IPS-18a (cell line): ENCODE results near the gene ZNF513.

ENCODE experiments used
- H3K27ac ChIP-seq: one replicate; pipeline ENCODE4 v1.5.1; 2013; ENCODE audit warnings: low read length
- H3K27me3 ChIP-seq: one replicate; pipeline ENCODE4 v1.6.1; 2013; ENCODE audit warnings: mild to moderate bottlenecking, low read length; ENCODE audit not compliant: control insufficient read depth, insufficient read depth
- H3K36me3 ChIP-seq: one replicate; pipeline ENCODE4 v1.6.1; 2013; ENCODE audit warnings: low read depth, low read length; ENCODE audit not compliant: control insufficient read depth
- H3K4me1 ChIP-seq: one replicate; pipeline ENCODE4 v1.6.1; 2013; ENCODE audit warnings: low read depth, low read length; ENCODE audit not compliant: control insufficient read depth
- H3K4me3 ChIP-seq: one replicate; pipeline ENCODE4 v1.5.1; 2013; ENCODE audit warnings: low read length
- H3K9ac ChIP-seq: one replicate; pipeline ENCODE4 v1.6.1; 2013; ENCODE audit warnings: mild to moderate bottlenecking, low read length, moderate library complexity
- H3K9me3 ChIP-seq: one replicate; pipeline ENCODE4 v1.6.1; 2013; ENCODE audit warnings: low read depth, low read length; ENCODE audit not compliant: control insufficient read depth

The ZNF513 gene

DNA sequence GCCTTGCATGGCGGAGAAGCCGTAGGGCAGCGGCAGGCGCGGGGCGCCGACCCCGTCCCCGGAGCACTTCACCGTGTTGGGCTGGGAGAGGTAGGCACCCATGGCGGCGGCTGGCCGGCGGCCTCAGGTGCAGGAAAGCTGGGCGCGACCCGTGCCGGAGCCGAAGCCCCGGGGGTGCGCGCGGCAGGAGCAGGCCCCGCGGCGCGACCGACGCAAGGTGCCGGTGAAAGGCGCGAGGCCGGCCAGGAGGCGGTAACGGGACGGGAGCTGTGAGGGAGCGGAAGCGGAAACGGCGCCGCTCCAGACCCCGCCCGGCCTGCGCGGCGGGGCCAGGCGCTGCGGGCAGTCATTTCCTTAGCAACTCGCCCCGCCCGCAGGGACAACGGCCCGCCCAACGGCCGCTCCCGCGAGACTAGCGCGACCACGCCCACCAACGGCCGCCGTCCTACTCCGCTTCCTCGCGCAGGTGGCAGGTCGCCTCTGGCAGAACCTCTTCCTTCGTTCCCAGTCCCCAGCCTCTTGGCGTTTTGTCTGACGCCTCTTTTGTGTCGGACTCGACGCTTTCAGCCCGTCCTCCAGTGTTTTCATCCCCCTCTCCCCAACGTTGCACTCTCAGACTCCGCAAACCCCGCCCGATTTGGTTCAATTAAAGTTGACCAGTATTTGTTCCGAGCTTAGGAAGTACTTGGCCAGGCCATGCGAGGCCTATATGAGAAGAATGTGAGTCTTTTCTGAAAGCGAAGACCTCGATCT, 29.0 kb upstream of the ZNF513 start, which contains the start of gene PPM1G:
Gene PPM1G (minus strand): TSS at position 271 of the 753 bp plus-strand sequence. CDS start 169 bp downstream, at position 102.
- Histone ChIP-seq H3K27ac (peak within 1 kb of the TSS; percentile 74), H3K36me3 (no peaks in the 10 kb centered on the region), H3K9me3 (no peaks in the 10 kb centered on the region), H3K4me1 (peaks cover 5% of the 10 kb centered on the region), H3K4me3 (peak within 1 kb of the TSS; percentile 79), H3K27me3 (no peaks in the 10 kb centered on the region), H3K9ac (peak within 1 kb of the TSS; percentile 91)

DNA sequence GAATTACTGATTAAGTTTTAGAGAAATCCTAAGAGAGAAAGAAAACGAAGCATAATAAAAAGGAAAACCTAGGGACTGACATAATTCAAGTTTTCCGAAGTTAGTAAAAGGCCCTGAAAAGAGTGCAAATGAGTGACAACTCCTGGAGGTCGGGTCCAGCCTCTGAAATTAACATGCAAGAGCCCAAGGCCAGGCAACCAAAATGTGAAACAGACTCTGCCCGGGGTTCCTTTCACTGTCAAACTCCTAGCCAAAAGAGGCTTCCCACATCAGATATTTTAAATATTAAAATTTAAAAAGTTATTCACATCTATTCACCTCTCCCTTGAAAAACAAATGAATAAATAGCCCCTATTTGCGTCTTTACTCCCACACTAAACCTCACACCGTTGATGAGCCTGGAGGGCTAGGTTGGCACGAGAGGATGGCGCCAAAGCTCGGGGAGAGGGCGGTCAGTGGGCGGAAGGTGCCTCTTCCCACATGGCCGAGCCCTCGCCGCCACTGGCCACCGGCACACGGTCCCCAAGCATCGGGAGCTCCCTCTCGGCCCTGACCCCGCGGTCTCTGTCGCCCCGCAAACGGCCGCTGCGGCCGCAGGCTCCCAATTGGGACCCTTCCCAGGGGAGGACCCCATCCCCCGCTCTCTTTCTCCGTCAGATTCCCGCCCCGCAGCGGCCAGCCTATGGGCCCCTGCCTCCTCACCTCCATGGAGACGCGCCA, 28.2 kb upstream of the ZNF513 start:
- H3K4me3 ChIP-seq = peak overlapping the region; percentile 79
- H3K36me3 ChIP-seq = no peaks in the 10 kb centered on the region
- peak overlapping the region; percentile 91 for H3K9ac ChIP-seq
- H3K9me3 ChIP-seq = no peaks in the 10 kb centered on the region
- H3K27ac ChIP-seq = peak overlapping the region; percentile 55
- H3K4me1 ChIP-seq = peaks cover 5% of the 10 kb centered on the region
- H3K27me3 ChIP-seq = no peaks in the 10 kb centered on the region

DNA sequence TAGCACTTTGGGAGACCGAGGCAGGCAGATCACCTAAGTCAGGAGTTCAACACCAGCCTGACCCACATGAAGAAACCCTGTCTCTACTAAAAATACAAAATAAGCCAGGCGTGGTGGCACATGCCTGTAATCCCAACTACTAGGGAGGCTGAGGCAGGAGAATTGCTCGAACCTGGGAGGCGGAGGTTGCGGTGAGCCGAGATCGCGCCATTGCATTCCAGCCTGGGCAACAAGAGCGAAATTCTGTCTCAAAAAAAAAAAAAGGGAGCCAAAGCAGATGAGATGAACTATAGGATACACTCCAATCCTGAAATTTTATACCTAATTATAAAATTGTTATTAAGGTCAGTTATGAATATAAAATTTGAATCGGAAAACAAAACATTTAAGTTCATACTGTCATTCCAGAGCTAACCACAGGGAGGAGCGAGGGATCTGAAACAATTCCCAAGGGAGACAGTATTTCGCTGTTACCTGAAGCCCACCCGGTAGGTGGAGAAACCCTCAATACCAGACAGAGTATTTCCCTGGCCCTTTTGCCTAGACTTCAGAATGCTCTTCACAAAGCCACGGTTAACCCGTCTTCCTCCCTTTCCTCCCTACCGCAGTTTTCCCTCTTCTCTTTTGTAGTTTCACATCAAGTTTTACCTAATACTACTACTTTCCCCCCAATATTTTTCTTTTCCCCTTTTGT, 27.4 kb upstream of the ZNF513 start:
- Histone ChIP-seq H3K27me3 (no peaks in the 10 kb centered on the region), H3K4me1 (peaks cover 5% of the 10 kb centered on the region), H3K9ac (peak overlapping the region; percentile 91), H3K36me3 (no peaks in the 10 kb centered on the region), H3K9me3 (no peaks in the 10 kb centered on the region), H3K4me3 (peak overlapping the region; percentile 79), H3K27ac (no peak overlapping the region)

DNA sequence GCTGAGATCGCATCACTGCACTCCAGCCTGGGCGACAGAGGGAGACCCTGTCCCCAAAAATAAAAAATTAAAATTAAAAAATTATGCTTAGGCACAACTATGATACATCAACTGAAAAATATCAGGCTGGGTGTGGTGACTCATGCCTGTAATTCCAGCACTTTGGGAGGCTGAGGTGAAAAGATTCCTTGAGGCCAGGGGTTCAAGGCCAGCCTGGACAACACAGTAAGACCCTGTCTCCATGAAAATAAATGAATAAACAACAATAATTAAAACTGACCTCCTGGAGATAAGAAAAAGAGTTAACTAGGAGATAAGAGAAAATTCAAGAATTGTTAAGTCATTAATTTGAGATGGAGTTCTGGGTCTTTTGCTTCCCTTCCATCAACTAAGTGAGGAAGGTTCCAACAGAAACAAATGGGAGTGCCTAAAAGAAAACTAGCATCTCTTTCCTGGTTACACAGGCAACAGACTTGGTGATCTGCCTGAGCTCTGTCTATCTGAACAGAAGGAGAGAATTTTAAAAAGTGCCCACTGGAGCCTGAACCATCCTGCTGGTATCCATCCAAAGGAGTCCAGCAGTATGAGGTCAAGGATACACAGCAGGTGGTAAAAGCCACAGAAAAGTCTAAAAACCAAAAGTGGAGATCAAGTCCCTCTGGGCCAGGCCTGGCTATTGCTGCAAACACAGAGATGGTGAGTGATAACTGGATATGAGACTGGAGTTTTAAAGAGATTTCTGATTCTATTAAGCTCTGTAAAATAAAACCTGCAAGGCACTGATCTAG, 20.0 kb upstream of the ZNF513 start:
- Histone ChIP-seq H3K27ac (no peak overlapping the region), H3K9me3 (no peaks in the 10 kb centered on the region), H3K4me1 (no peaks in the 10 kb centered on the region), H3K36me3 (peaks cover 3% of the 10 kb centered on the region), H3K27me3 (no peaks in the 10 kb centered on the region), H3K9ac (no peak overlapping the region), H3K4me3 (no peak overlapping the region)

DNA sequence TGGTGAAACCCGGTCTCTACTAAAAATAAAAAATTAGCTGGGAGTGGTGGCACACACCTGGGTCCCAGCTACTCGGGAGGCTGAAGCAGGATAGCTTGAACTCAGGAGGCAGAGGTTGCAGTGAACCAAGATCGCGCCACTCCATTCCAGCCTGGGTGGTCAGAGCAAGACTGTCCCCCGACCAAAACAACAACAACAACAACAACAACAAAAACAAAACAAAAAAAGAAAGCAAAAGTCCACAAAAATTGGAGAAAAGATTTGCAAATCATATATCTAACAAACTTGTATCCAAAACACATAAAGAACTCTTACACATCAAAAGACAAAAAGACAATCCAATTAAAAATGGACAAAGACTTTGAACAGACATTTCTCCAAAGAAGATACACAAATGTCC, 18.4 kb upstream of the ZNF513 start:
- H3K9ac ChIP-seq = no peak overlapping the region
- peaks cover 3% of the 10 kb centered on the region for H3K36me3 ChIP-seq

DNA sequence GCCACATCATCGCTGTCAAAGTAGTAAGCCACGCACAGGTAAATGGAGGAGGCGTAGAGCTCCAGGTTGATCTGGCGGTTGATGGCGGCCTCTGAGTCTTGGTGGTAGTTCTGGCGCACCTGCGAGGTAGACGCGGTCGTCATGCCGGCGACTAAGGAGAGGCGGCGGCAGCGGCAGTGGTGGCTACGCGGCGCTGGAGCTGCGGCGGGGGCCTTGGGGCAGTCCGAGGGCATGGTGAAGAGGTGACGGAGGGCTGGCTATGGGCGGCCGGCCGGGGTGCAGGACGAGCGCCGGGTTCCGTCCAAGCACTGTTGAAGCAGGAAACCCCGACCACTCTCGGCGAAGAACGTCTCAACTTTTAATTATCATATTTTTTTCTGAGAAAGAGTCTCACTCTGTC, 12.7 kb upstream of the ZNF513 start:
- Histone ChIP-seq H3K9ac (no peak overlapping the region), H3K9me3 (no peaks in the 10 kb centered on the region), H3K4me1 (no peaks in the 10 kb centered on the region), H3K27ac (no peak overlapping the region), H3K36me3 (peaks cover 3% of the 10 kb centered on the region), H3K27me3 (no peaks in the 10 kb centered on the region), H3K4me3 (no peak overlapping the region)

More for the DNA sequence above, 18.4 kb upstream of the ZNF513 start:
- H3K4me1 ChIP-seq = no peaks in the 10 kb centered on the region
- H3K4me3 ChIP-seq = no peak overlapping the region
- H3K27ac ChIP-seq = no peak overlapping the region
- H3K27me3 ChIP-seq = no peaks in the 10 kb centered on the region
- H3K9me3 ChIP-seq = no peaks in the 10 kb centered on the region

DNA sequence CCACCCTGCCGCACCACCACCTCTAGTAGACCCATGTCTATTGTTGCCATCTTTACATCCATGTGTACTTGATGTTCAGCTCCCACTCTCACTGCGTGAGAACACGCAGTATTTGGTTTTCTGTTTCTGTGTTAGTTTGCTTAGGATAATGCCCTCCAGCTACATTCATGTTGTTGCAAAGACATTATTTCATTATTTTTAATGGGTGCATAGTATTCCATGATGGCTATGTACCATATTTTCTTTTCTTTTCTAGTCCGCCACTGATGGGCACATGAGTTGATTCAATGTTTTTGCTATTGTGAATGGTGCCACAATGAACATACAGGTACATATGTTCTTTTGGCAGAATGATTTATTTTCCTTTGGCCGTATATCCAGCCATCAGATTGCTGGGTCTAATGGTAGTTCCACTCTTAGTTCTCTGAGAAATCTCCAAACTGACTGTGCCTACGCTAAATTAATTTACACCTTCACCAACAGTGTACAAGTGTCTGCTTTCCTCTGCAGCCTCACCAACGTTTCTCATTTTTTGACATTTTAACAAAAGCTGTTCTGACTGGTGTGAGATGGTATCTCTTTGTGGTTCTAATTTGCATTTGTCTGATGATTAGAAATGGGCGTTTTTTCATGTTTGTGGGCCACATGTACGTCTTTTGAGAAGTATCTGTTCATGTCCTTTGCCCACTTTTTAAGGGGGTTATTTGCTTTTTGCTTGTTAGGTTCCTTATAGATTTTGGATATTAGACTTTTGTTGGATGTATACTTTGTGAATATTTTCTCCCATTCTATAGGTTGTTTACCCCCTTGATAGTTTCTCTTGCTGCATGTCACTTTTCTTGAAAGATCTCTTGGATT, 10.5 kb upstream of the ZNF513 start:
- Histone ChIP-seq H3K27me3 (no peaks in the 10 kb centered on the region), H3K36me3 (peaks cover 7% of the 10 kb centered on the region), H3K9me3 (no peaks in the 10 kb centered on the region), H3K4me1 (no peaks in the 10 kb centered on the region), H3K4me3 (no peak overlapping the region), H3K27ac (no peak overlapping the region), H3K9ac (no peak overlapping the region)

DNA sequence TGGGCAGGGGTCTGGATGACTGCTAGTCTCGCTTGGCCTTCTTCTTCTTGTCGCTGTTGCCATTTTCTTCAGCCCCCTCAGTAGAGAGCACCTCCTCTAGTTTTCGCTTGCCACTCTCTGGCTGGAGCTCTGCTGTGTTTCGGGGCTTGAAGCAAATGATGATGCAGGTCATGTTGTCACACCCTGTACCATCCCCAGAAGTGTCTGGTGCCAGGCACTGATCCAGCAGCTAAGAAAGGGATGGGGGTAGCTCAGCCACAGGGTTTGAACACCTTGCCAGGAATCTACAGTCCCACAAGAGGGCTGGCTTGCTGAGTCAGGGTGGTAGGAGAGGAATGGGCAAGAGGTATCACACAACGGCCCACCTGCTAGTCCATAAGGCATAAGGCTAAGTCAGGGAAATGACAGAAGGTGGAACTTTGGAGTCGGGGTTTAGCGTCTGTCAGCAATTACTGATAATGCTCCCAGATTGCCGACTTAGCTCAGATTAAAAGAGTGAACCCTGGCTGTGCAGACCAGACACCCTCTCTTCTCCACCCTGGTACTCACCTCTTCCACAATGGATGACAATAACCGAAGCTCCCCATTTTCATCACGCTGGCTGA, 1.1 kb upstream of the ZNF513 start:
- no peaks in the 10 kb centered on the region for H3K9me3 ChIP-seq
- H3K27ac ChIP-seq = peak overlapping the region; percentile 64
- H3K9ac ChIP-seq = peak overlapping the region; percentile 80
- H3K36me3 ChIP-seq = peaks cover 60% of the 10 kb centered on the region
- no peaks in the 10 kb centered on the region for H3K27me3 ChIP-seq
- H3K4me1 ChIP-seq = peaks cover 8% of the 10 kb centered on the region
- H3K4me3 ChIP-seq = no peak overlapping the region

DNA sequence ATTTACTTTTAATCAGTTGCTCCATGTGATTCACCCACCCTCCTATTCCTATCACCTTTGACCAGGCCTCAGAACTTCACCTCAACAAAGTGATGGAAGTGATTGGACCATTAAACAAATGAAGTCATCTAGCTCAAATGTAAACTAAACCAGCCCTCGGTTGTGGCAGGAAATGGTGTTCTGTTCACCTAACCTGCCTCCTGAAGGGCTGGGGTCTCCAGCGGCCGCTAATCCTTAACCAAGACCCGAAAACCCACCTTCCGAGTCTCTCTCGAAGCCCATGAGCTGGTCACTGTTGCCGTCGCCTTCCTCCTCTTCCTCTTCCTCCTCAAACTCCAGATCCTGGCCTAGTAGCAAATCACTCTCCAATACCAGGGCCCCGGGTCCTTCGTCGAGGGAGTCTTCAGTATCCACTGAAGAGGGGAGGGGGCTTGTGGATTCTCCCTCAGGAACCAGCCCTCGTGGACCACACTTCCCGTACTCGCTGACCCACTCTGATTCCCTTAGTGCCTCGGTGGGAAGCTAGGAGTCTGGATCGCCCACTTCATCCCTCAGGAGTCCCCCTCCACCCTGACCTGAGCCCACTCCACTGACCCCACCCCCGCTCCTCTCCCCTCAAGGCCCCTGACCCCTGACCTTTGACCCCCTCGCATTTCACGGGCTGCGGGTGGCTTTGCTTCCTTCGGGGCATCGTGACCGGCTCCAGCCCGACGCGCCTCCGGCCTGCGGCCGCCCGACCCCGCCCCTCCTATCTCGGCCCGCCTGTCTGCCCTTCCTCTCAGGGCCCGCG, 503 bp downstream of the ZNF513 start:
- Histone ChIP-seq H3K4me3 (peak overlapping the region; percentile 73), H3K36me3 (peaks cover 62% of the 10 kb centered on the region), H3K9me3 (no peaks in the 10 kb centered on the region), H3K4me1 (peaks cover 8% of the 10 kb centered on the region), H3K9ac (peak overlapping the region; percentile 80), H3K27me3 (no peaks in the 10 kb centered on the region), H3K27ac (peak overlapping the region; percentile 48)
